Fibroblast of mammary gland (primary cell): Measurements from ENCODE around the gene AARS2.

Experiments
- DNase-seq: peaks from one replicate; pipeline ENCODE4 v3.0.0-alpha.2; 2010; ENCODE audit warnings: low read depth
- H3K4me3 ChIP-seq: 2 replicates; pipeline ENCODE4 v1.5.1; 2011; ENCODE audit warnings: low read depth, mild to moderate bottlenecking, low read length, moderate library complexity; ENCODE audit not compliant: control insufficient read depth
- CTCF ChIP-seq: conservative IDR thresholded peaks from 2 replicates; pipeline ENCODE4 v1.5.1; 2011; ENCODE audit warnings: low read depth, low read length, inconsistent platforms; ENCODE audit not compliant: control insufficient read depth, insufficient read depth

AARS2 gene

GRCh38 chr6:44302856-44303255 is 10.3 kb downstream of the AARS2 start:
- no peak for TF ChIP-seq CTCF
- DNase-seq, result no peak
- H3K4me3 ChIP-seq, result no peak overlapping the region

- no peak for TF ChIP-seq CTCF
- DNase-seq, result no peak
Measured at GRCh38 chr6:44301782-44302564, 11.2 kb downstream of the AARS2 start.

GRCh38 chr6:44301106-44301505 is 12.0 kb downstream of the AARS2 start:
- no peak overlapping the region for H3K4me3 ChIP-seq
- DNase-seq, result no peak
- no peak for TF ChIP-seq CTCF

More at GRCh38 chr6:44301782-44302564, 11.2 kb downstream of the AARS2 start:
- H3K4me3 ChIP-seq, result no peak overlapping the region

- no peak for DNase-seq
- no peak overlapping the region for H3K4me3 ChIP-seq
- no peak for TF ChIP-seq CTCF
Measured at GRCh38 chr6:44300292-44300823, 12.8 kb downstream of the AARS2 start.

GRCh38 chr6:44298864-44299263 is 14.3 kb downstream of the AARS2 start:
- H3K4me3 ChIP-seq, result no peak overlapping the region
- TF ChIP-seq CTCF, result no peak
- DNase-seq, result no peak

GRCh38 chr6:44298055-44298803 is 14.9 kb downstream of the AARS2 start:
- no peak for TF ChIP-seq CTCF

More at GRCh38 chr6:44298055-44298803, 14.9 kb downstream of the AARS2 start:
- no peak for DNase-seq
- H3K4me3 ChIP-seq, result no peak overlapping the region
